HepG2 (cell line): Measurements from ENCODE around the gene OSR1. TPM values are rescaled to one million over a fixed set of nuclear protein-coding genes. Genes with fewer than 3 reads are reported as not detected.

Experiments
- ATAC-seq: fragments of 200-7000 bp; cut with Tn5 transposase; 3 replicates; pipeline ENCODE4 v1.9.1; 2020; ENCODE audit warnings: mild to moderate bottlenecking, moderate library complexity
- BruUV-seq: library from RNA; stranded (reverse); fragments of 400-500 nt; replicated peaks from 2 replicates; lab custom pipeline; 2021; lab: Mats Ljungman, UMichigan
- CTCF ChIA-PET: fragments of 300-600 bp; formaldehyde crosslinking; extraction: SDS; loops from one replicate; lab custom pipeline; 2021; ENCODE audit warnings: low total read pairs, inconsistent platforms, low intra/inter-chr PET ratio; lab: Yijun Ruan, JAX
- POLR2A ChIA-PET: fragments of 350-600 bp; sonication (Branson Sonifier 250); formaldehyde crosslinking; loops from one replicate; lab custom pipeline; 2020; ENCODE audit warnings: antibody characterized with exemption, inconsistent platforms; lab: Yijun Ruan, JAX
- DNase-seq: peaks from one replicate; pipeline ENCODE4 v3.0.0-alpha.2; 2015; ENCODE audit warnings: low spot score
- FAIRE-seq: peaks from 3 replicates; lab custom pipeline; 2011; peaks lifted over from hg19 to GRCh38; lab: Jason Lieb, UNC
- H2AFZ ChIP-seq: one replicate; pipeline ENCODE4 v1.6.1; 2011; ENCODE audit warnings: low read length, inconsistent platforms
- H3K27ac ChIP-seq: fragments of 300-600 bp; 3 replicates; pipeline ENCODE4 v1.8.0; 2011; ENCODE audit warnings: mixed run types, mild to moderate bottlenecking, mixed read lengths, low read length, inconsistent platforms; ENCODE audit not compliant: insufficient read depth; ENCODE audit errors: extremely low read length
- H3K27me3 ChIP-seq, 2 experiments: fragments of 200-600 bp in 1 of 2; 2 replicates in 1 of 2; 3 replicates in 1 of 2; pipeline versions ENCODE4 v1.6.0 to v1.8.0; 2011; ENCODE audit warnings: low read length in 2 of 2, mild to moderate bottlenecking in 2 of 2, moderate library complexity in 2 of 2, inconsistent platforms in 1 of 2; ENCODE audit not compliant: insufficient read depth in 2 of 2, control insufficient read depth in 1 of 2
- H3K36me3 ChIP-seq, 2 experiments: fragments of 200-600 bp in 1 of 2; replicated peaks in 1 of 2; 2 replicates in 1 of 2; 3 replicates in 1 of 2; pipeline versions ENCODE4 v1.5.1 to v1.8.0; 2011; ENCODE audit warnings: low read length in 2 of 2, inconsistent platforms in 1 of 2; ENCODE audit not compliant: insufficient read depth in 2 of 2, control insufficient read depth in 1 of 2
- H3K4me1 ChIP-seq: 2 replicates; pipeline ENCODE4 v1.5.1; 2012; ENCODE audit warnings: low read length, inconsistent platforms; ENCODE audit not compliant: insufficient read depth
- H3K4me2 ChIP-seq: 2 replicates; pipeline ENCODE4 v1.6.0; 2011; ENCODE audit warnings: low read depth, low read length, inconsistent platforms
- H3K4me3 ChIP-seq, 3 experiments: fragments of 200-600 bp in 1 of 3; sonication (generic), shearing (Covaris generic) in 1 of 3; replicated peaks in 1 of 3; 2 replicates each; pipeline ENCODE4 v1.5.1; 2011 to 2016; ENCODE audit warnings: low read length in 3 of 3, inconsistent platforms in 2 of 3, low read depth in 2 of 3, mild to moderate bottlenecking in 2 of 3, control low read depth in 1 of 3, mixed read lengths in 1 of 3; ENCODE audit not compliant: insufficient read depth in 1 of 3
- H3K79me2 ChIP-seq: one replicate; pipeline ENCODE4 v1.6.1; 2011; ENCODE audit warnings: low read length, inconsistent platforms; ENCODE audit not compliant: insufficient read depth
- H3K9ac ChIP-seq: 2 replicates; pipeline ENCODE4 v1.6.0; 2011; ENCODE audit warnings: mild to moderate bottlenecking, low read depth, low read length, inconsistent platforms; ENCODE audit not compliant: insufficient read depth
- H3K9me3 ChIP-seq: 2 replicates; pipeline ENCODE4 v1.5.1; 2012; ENCODE audit warnings: mild to moderate bottlenecking, low read length
- H4K20me1 ChIP-seq: 2 replicates; pipeline ENCODE4 v1.6.0; 2011; ENCODE audit warnings: inconsistent platforms, mild to moderate bottlenecking, low read length, moderate library complexity; ENCODE audit not compliant: insufficient read depth
- HDAC2 ChIP-seq: sonication (generic); formaldehyde crosslinking; IDR thresholded peaks from 2 replicates; pipeline ENCODE4 v1.4.0; 2020; ENCODE audit warnings: missing genetic modification reagents
- HIC2 ChIP-seq: sonication (generic); formaldehyde crosslinking; IDR thresholded peaks from 2 replicates; pipeline ENCODE4 v1.9.0; 2022; ENCODE audit warnings: low read depth, missing genetic modification reagents
- HOXA7 ChIP-seq: sonication (generic); formaldehyde crosslinking; IDR thresholded peaks from 2 replicates; pipeline ENCODE4 v1.8.1; 2022; ENCODE audit warnings: mild to moderate bottlenecking, missing genetic modification reagents, moderate library complexity
- MAFF ChIP-seq: IDR thresholded peaks from 2 replicates; pipeline ENCODE4 v1.6.1; 2011; ENCODE audit warnings: low read depth, low read length, improper control_type of control experiment
- MAFK ChIP-seq, 2 experiments: IDR thresholded peaks in 1 of 2; conservative IDR thresholded peaks in 1 of 2; 2 replicates each; pipeline ENCODE4 v1.6.1; 2011; ENCODE audit warnings: improper control_type of control experiment in 2 of 2, low read length in 2 of 2
- NFE2L2 ChIP-seq: fragments of 150-350 bp; IDR thresholded peaks from 2 replicates; pipeline ENCODE4 v1.6.1; 2014; ENCODE audit warnings: low read length
- SALL2 ChIP-seq: sonication (generic); formaldehyde crosslinking; IDR thresholded peaks from 2 replicates; pipeline ENCODE4 v1.8.1; 2023; ENCODE audit warnings: mild to moderate bottlenecking, missing genetic modification reagents, inconsistent platforms
- ZSCAN20 ChIP-seq: sonication (generic); formaldehyde crosslinking; IDR thresholded peaks from 2 replicates; pipeline ENCODE4 v1.4.0; 2020; ENCODE audit warnings: missing genetic modification reagents, mild to moderate bottlenecking, borderline replicate concordance
- WGBS: methylation state at CpG from one replicate; pipeline ENCODE4 v1.1.6; 2017; ENCODE audit warnings: low lambda C conversion rate; 5-methylcytosine and 5-hydroxymethylcytosine counted together
- in situ Hi-C: cut with HindIII; loops from 2 replicates; pipeline ENCODE4 v1.10.0; 2017; ENCODE audit warnings: low pct_unique_long_range_greater_than_20kb; ENCODE audit not compliant: extremely low pct_ligation_motif_present
- intact Hi-C: fragments of 100-400 bp; cut with micrococcal nuclease; formaldehyde crosslinking; loops from one replicate; pipeline ENCODE4 v1.10.0; 2022; ENCODE audit not compliant: unreplicated experiment
- polyA plus RNA-seq, 8 experiments: library from polyadenylated mRNA; depleted of rRNA in 3 of 8; stranded (reverse) in 7 of 8; unstranded in 1 of 8; fragments of >200 nt; fragmentation: Illumina TruSeq in 4 of 8; extraction: Trizol in 4 of 8; gene quantifications; 2 replicates each; pipeline versions ENCODE4 v1.2.1 to v1.2.3, GENCODE V29; 2011 to 2016; ENCODE audit warnings: low read depth in 4 of 8, missing spikeins in 1 of 8, mixed read lengths in 1 of 8; ENCODE audit not compliant: insufficient read depth in 1 of 8
- total RNA-seq, 5 experiments: library from RNA; depleted of rRNA; stranded (reverse); fragments of >200 nt; fragmentation: Illumina TruSeq; extraction: Trizol; gene quantifications; 2 replicates each; pipeline ENCODE4 v1.2.3, GENCODE V29; 2016; ENCODE audit warnings: low read depth in 1 of 5

The OSR1 gene
- total and polyA plus RNA-seq, 2 of the 13 experiments (the other 11 are each of a cell fraction or from before 2014, with no cell fraction given): 0.63 to 1.1 TPM

GRCh38 chr2:19403785-19404184 is 45.4 kb upstream of the OSR1 start:
- H4K20me1 ChIP-seq: no peaks in the 10 kb centered on the region
- intact Hi-C loops: no loop called here
- in situ Hi-C loops: no loop called here
- no peak for DNase-seq
- FAIRE-seq: no peak
- ChIA-PET CTCF (no interaction called here), POLR2A (no interaction called here)
- 56% methylated on average over 4 of the region's 4 CpGs for WGBS
- H3K4me3 ChIP-seq: no peak overlapping the region
- no peak overlapping the region for H3K4me2 ChIP-seq
- no peak overlapping the region for H3K27ac ChIP-seq
- H3K27me3 ChIP-seq: 0 out of 5 replicates have a peak, but pooled peaks cover 0 to 3% of the 10 kb centered on the region in 2 experiments
- no peaks in the 10 kb centered on the region for H3K79me2 ChIP-seq
- TF ChIP-seq ZSCAN20 (CRISPR knock-in tag) (no peak), MAFK (conservative IDR thresholded peaks at IDR 0.05 in 1 of 2, IDR thresholded peaks at IDR 0.05 in 1 of 2; ENCODE audit: low read length in 2 of 2) (peak; percentile 96 to 97), MAFF (peak; percentile 94), HOXA7 (CRISPR knock-in tag) (no peak), SALL2 (CRISPR knock-in tag) (no peak), HIC2 (CRISPR knock-in tag) (no peak)
- no peaks in the 10 kb centered on the region for H3K9me3 ChIP-seq
- ATAC-seq: no peak
- no peak overlapping the region for H3K9ac ChIP-seq
- no peaks in the 10 kb centered on the region for H3K36me3 ChIP-seq
- H2AFZ ChIP-seq: no peak overlapping the region
- H3K4me1 ChIP-seq: no peaks in the 10 kb centered on the region
- no TSS peak for BruUV-seq

- no peak for ATAC-seq
- no peak overlapping the region for H3K4me3 ChIP-seq
- ChIA-PET CTCF (no interaction called here), POLR2A (no interaction called here)
- in situ Hi-C loops (no loop called here), intact Hi-C loops (no loop called here)
- TF ChIP-seq NFE2L2 (no peak), MAFF (peak; percentile 45; the same call in 1 of the 2 replicates), MAFK (conservative IDR thresholded peaks at IDR 0.05 in 1 of 2, IDR thresholded peaks at IDR 0.05 in 1 of 2; ENCODE audit: low read length in 2 of 2) (peak; percentile 49 to 51; a peak in 3 of 4 replicates), HDAC2 (CRISPR knock-in tag) (no peak)
- peaks cover 6% of the 10 kb centered on the region; the same call in 1 of the 2 replicates for H3K9me3 ChIP-seq
- H3K4me1 ChIP-seq: no peaks in the 10 kb centered on the region
- no peaks in the 10 kb centered on the region for H3K36me3 ChIP-seq
- no peak overlapping the region for H3K9ac ChIP-seq
- BruUV-seq: no TSS peak
- no peak overlapping the region for H3K4me2 ChIP-seq
- no peaks in the 10 kb centered on the region for H4K20me1 ChIP-seq
- H3K27ac ChIP-seq: no peak overlapping the region
- no peak for FAIRE-seq
- WGBS: 38% methylated on average over 4 of the region's 4 CpGs
- DNase-seq: no peak
- H3K79me2 ChIP-seq: no peaks in the 10 kb centered on the region
- H3K27me3 ChIP-seq: no peaks in the 10 kb centered on the region
- H2AFZ ChIP-seq: no peak overlapping the region
Observed at GRCh38 chr2:19392191-19392590, 33.8 kb upstream of the OSR1 start.
